ENCODE data around the gene POLN. TPM values are rescaled to one million over a fixed set of nuclear protein-coding genes. Genes with fewer than 3 reads are reported as not detected.

POLN gene
- total and polyA plus RNA-seq, 2 of the 4 experiments (the other 2 are of a cell fraction), result 0.63 to 0.72 TPM

- intact Hi-C loops (cut with micrococcal nuclease) (no loop called here), in situ Hi-C loops (cut with MboI; ENCODE audit: low sequenced_read_pairs) (no loop called here), dilution Hi-C loops (cut with HindIII; ENCODE audit: low sequenced_read_pairs, unreplicated experiment) (no loop called here)
- H4K8ac ChIP-seq (ENCODE audit: low read depth in 2 of 2, low read length in 2 of 2), result no peak overlapping the region
- no CpG with 5 or more reads among the region's 6 CpGs for WGBS, 2 experiments (ENCODE audit: extremely low coverage in 2 of 2, insufficient read length in 1 of 2)
- H3K9me3 ChIP-seq (ENCODE audit: control insufficient read depth, insufficient read depth, low read length), result no peaks in the 10 kb centered on the region
- H3K14ac ChIP-seq (replicated peaks; ENCODE audit: low read depth, low read length), result no peak overlapping the region
- H4K91ac ChIP-seq (ENCODE audit: insufficient read depth, low read depth, low read length), result no peak overlapping the region
- TF ChIP-seq BHLHE40 (IDR thresholded peaks at IDR 0.05; ENCODE audit: low read depth, low read length) (no peak), CTCF (conservative IDR thresholded peaks at IDR 0.05; ENCODE audit: low read depth, low read length) (no peak), MAFK (IDR thresholded peaks at IDR 0.05; ENCODE audit: low read depth, low read length) (no peak), POLR2A (IDR thresholded peaks at IDR 0.05; ENCODE audit: low read depth, low read length) (no peak), ELK1 (IDR thresholded peaks at IDR 0.05; ENCODE audit: borderline replicate concordance, low read depth, low read length) (no peak), MAZ (IDR thresholded peaks at IDR 0.05; ENCODE audit: borderline replicate concordance, low read depth, low read length) (no peak), RCOR1 (IDR thresholded peaks at IDR 0.05; ENCODE audit: insufficient replicate concordance, low read length) (no peak)
- no peak overlapping the region for H3K4me2 ChIP-seq (ENCODE audit: low read depth, low read length)
- H2AK9ac ChIP-seq (replicated peaks; ENCODE audit: low read depth, low read length, poor library complexity), result no peak overlapping the region
- no peak overlapping the region for H3K23ac ChIP-seq (ENCODE audit: low read depth, low read length)
- no peak overlapping the region for H4K5ac ChIP-seq (ENCODE audit: low read depth, low read length)
- H3K79me1 ChIP-seq (ENCODE audit: low read depth in 1 of 2, low read length in 2 of 2), result peaks cover 0 to 4% of the 10 kb centered on the region in 2 experiments; a peak in 2 of 4 replicates
- no peak overlapping the region for H2AFZ ChIP-seq (replicated peaks; ENCODE audit: low read length, poor library complexity)
- no peak overlapping the region for H2BK120ac ChIP-seq (ENCODE audit: low read depth, low read length)
- no peak overlapping the region for H3K56ac ChIP-seq (ENCODE audit: extremely low read depth, insufficient read depth, low read length)
- ATAC-seq (ENCODE audit: low read depth) (no peak), DNase-seq (no peak)
- no peak overlapping the region for H2BK20ac ChIP-seq (ENCODE audit: low read depth, low read length)
- no peak overlapping the region for H3K18ac ChIP-seq (ENCODE audit: low read depth, low read length)
- no peaks in the 10 kb centered on the region for H3K27me3 ChIP-seq (ENCODE audit: control insufficient read depth, insufficient read depth, low read length)
- no peak overlapping the region for H2AK5ac ChIP-seq (ENCODE audit: low read depth, low read length)
- H3K27ac ChIP-seq (ENCODE audit: insufficient read depth, low read length), result no peak overlapping the region
- peaks cover 3% of the 10 kb centered on the region for H3K36me3 ChIP-seq (ENCODE audit: control insufficient read depth, insufficient read depth, low read length)
- H2BK5ac ChIP-seq (ENCODE audit: low read depth, low read length, poor library complexity, severe bottlenecking), result no peak overlapping the region
- H4K20me1 ChIP-seq (ENCODE audit: insufficient read depth, low read length), result no peaks in the 10 kb centered on the region
- H3K9me1 ChIP-seq (ENCODE audit: insufficient read depth, low read length), result no peaks in the 10 kb centered on the region
- ChIA-PET CTCF (no interaction called here), POLR2A (ENCODE audit: unreplicated experiment) (no interaction called here)
- no peak overlapping the region for H3K9ac ChIP-seq (ENCODE audit: low read depth, low read length)
- no peak overlapping the region for H3K4ac ChIP-seq (ENCODE audit: low read depth, low read length)
- H3K4me3 ChIP-seq (ENCODE audit: insufficient read depth, low read depth, low read length), result no peak overlapping the region
- H2BK15ac ChIP-seq (ENCODE audit: low read depth, low read length), result no peak overlapping the region
- H3K4me1 ChIP-seq (ENCODE audit: control insufficient read depth, insufficient read depth, low read length), result no peaks in the 10 kb centered on the region
- no TSS peak for BruUV-seq (replicated peaks)
Measured at GRCh38 chr4:2231082-2231481, 10.8 kb downstream of the POLN start.

Measured in IMR-90 (cell line).